Testis (tissue), 2 donors: ENCODE results near the gene IKZF3.

Experiments
- POLR2A ChIP-seq: fragments of 450-650 bp; IDR thresholded peaks from one replicate; pipeline ENCODE4 v1.6.1; 2017; ENCODE audit warnings: antibody characterized with exemption, mild to moderate bottlenecking, moderate library complexity
- TF ChIP-seq, protein P1 (sequence below), 3 experiments: fragments of 450-650 bp in 2 of 3; fragments of 200-600 bp in 1 of 3; sonication (generic) in 1 of 3; IDR thresholded peaks; one replicate each; pipeline ENCODE4 v1.5.1; 2016 to 2019; ENCODE audit warnings: antibody characterized with exemption in 3 of 3, mild to moderate bottlenecking in 2 of 3, moderate library complexity in 1 of 3

DNA sequence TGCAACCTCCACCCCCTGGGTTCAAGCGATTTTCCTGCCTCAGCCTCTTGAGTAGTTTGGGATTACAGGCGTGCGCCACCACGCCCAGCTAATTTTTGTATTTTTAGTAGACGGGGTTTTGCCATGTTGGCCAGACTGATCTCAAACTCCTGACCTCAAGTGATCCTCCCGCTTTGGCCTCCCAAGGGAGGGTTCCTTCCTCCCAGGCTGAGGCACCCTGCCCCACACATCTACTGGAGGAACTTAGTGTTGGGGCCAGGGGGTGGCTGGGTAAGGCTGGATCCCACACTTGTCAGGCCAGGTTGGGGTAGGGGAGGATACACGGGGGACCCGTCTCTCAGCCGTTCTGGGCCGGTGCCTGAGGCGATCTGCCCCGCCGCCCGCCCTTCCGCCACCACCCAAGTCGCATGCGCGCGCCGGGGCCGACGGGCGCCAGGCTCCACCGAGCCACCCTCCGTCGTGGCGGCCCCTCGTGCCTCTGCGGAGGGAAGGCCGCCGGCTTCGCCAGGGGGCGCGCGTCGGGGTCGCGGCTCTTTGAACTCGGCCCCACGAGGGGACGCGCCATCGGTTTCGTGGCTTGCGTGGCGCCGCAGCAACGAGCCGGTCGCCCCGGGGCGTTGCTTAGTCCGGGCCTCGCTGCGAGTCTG, 110.5 kb downstream of the IKZF3 start:
- no peak for TF ChIP-seq POLR2A
- TF ChIP-seq, protein P1, sequence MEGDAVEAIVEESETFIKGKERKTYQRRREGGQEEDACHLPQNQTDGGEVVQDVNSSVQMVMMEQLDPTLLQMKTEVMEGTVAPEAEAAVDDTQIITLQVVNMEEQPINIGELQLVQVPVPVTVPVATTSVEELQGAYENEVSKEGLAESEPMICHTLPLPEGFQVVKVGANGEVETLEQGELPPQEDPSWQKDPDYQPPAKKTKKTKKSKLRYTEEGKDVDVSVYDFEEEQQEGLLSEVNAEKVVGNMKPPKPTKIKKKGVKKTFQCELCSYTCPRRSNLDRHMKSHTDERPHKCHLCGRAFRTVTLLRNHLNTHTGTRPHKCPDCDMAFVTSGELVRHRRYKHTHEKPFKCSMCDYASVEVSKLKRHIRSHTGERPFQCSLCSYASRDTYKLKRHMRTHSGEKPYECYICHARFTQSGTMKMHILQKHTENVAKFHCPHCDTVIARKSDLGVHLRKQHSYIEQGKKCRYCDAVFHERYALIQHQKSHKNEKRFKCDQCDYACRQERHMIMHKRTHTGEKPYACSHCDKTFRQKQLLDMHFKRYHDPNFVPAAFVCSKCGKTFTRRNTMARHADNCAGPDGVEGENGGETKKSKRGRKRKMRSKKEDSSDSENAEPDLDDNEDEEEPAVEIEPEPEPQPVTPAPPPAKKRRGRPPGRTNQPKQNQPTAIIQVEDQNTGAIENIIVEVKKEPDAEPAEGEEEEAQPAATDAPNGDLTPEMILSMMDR (IDR thresholded peaks at IDR 0.05): no peak
